Measurements from ENCODE around the gene PLAGL2. TPM values are rescaled to one million over a fixed set of nuclear protein-coding genes. Genes with fewer than 3 reads are reported as not detected.

The PLAGL2 gene
- total and polyA plus RNA-seq, 2 experiments from 2014 or later = 13.2 to 28.2 TPM

DNA sequence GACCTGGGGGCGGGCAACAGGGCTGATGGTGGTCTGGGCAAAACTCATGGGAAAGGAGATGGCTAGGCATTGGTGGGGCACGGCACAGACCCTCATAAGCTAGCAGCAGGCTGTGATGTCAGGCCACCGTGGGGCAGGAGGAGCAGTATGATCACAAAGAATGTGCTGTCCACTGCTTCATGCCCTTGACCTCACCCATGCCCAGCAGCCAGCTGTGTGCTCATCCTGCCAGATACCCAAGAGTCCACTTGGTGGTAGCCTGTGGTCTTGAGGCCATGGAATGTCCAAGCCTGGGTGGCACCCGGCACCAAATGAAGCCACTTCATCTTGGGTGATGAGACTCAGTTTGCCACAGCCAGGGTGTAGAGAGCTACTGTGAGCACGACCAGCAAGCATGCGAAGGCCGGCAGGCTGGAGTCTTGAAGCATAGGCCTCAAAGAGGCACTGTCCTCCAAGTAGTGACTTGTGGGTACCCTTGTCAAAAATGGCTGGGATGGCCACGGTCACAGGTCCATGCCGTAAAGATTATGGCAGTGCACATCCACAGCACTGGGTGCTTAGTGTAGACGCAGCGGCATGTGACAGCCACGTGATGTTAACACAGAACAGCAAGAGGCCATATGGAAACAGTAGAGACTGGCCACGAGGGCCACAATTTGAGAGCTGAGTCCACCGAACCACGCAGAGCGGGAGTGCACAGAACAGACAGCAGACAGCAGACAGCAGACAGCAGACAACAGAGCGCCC lies 19.0 kb downstream of the PLAGL2 start:
- H3K4me3 Mint-ChIP-seq = peak overlapping the region; percentile 57
- no peaks in the 10 kb centered on the region for H3K36me3 ChIP-seq (ENCODE audit: insufficient read depth)
- H3K4me1 ChIP-seq (ENCODE audit: insufficient read depth) = peaks cover 18% of the 10 kb centered on the region
- H3K4me2 ChIP-seq = peak overlapping the region; percentile 100
- H3K4me1 Mint-ChIP-seq = peaks cover 19% of the 10 kb centered on the region
- H3K27ac ChIP-seq (ENCODE audit: low read depth) = no peak overlapping the region
- peaks cover 8% of the 10 kb centered on the region for H3K79me2 ChIP-seq (replicated peaks; ENCODE audit: insufficient read depth)
- ATAC-seq (no peak), DNase-seq (ENCODE audit: low spot score) (no peak)
- peaks cover 8% of the 10 kb centered on the region; the same call in 2 of the 3 replicates for H3K36me3 Mint-ChIP-seq (ENCODE audit: low read depth)
- H3K27ac Mint-ChIP-seq = no peak overlapping the region
- H3K9me3 Mint-ChIP-seq = no peaks in the 10 kb centered on the region; the same call in 2 of the 3 replicates
- H3K4me3 ChIP-seq = peak overlapping the region; percentile 93; the same call in 1 of the 2 replicates
- no peaks in the 10 kb centered on the region for H3K27me3 ChIP-seq (ENCODE audit: insufficient read depth)
- TF ChIP-seq ZNF331 (CRISPR knock-in tag; IDR thresholded peaks at IDR 0.05; ENCODE audit: low read depth) (no peak), EZH2phosphoT487 (IDR thresholded peaks at IDR 0.05; ENCODE audit: unreplicated experiment) (no peak), CREB1 (CRISPR knock-in tag; IDR thresholded peaks at IDR 0.05; ENCODE audit: low read depth) (no peak), JUNB (IDR thresholded peaks at IDR 0.05; ENCODE audit: unreplicated experiment) (no peak)
- TF ChIP-seq, protein P1, sequence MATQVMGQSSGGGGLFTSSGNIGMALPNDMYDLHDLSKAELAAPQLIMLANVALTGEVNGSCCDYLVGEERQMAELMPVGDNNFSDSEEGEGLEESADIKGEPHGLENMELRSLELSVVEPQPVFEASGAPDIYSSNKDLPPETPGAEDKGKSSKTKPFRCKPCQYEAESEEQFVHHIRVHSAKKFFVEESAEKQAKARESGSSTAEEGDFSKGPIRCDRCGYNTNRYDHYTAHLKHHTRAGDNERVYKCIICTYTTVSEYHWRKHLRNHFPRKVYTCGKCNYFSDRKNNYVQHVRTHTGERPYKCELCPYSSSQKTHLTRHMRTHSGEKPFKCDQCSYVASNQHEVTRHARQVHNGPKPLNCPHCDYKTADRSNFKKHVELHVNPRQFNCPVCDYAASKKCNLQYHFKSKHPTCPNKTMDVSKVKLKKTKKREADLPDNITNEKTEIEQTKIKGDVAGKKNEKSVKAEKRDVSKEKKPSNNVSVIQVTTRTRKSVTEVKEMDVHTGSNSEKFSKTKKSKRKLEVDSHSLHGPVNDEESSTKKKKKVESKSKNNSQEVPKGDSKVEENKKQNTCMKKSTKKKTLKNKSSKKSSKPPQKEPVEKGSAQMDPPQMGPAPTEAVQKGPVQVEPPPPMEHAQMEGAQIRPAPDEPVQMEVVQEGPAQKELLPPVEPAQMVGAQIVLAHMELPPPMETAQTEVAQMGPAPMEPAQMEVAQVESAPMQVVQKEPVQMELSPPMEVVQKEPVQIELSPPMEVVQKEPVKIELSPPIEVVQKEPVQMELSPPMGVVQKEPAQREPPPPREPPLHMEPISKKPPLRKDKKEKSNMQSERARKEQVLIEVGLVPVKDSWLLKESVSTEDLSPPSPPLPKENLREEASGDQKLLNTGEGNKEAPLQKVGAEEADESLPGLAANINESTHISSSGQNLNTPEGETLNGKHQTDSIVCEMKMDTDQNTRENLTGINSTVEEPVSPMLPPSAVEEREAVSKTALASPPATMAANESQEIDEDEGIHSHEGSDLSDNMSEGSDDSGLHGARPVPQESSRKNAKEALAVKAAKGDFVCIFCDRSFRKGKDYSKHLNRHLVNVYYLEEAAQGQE (IDR thresholded peaks at IDR 0.05; ENCODE audit: unreplicated experiment) = no peak
- H4K20me1 ChIP-seq (replicated peaks; ENCODE audit: insufficient read depth) = peaks cover 23% of the 10 kb centered on the region
- H3K27me3 Mint-ChIP-seq (ENCODE audit: insufficient read depth, low read depth, poor library complexity) = peaks cover 10% of the 10 kb centered on the region
- peaks cover 45% of the 10 kb centered on the region for H3F3A ChIP-seq (replicated peaks; ENCODE audit: low read depth)
- H3K9me2 ChIP-seq (ENCODE audit: insufficient read depth) = no peaks in the 10 kb centered on the region
- no peak overlapping the region for H2AFZ ChIP-seq

DNA sequence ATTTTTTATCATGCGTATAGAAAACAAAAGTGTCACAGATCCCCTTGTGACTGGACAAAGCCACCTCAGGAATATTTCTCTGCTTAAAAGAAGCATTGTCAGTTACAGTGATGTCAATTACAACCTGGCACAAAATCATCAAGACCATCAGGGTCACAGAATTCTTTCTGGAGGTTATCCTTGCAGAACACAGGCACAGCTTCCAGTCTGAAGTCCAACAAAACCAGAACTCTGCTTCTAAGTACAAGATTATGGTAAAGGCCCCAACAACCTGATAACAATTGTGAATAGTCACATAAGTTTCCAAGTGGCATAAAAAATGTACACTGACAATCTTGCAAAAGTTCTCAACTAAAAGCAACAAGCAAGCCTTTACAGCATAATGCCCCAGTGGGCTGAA lies 21.0 kb downstream of the PLAGL2 start:
- Mint-ChIP-seq H3K27me3 (ENCODE audit: insufficient read depth, low read depth, poor library complexity) (peaks cover 8% of the 10 kb centered on the region), H3K4me1 (peaks cover 18% of the 10 kb centered on the region), H3K4me3 (no peak overlapping the region), H3K9me3 (no peaks in the 10 kb centered on the region; the same call in 2 of the 3 replicates), H3K36me3 (ENCODE audit: low read depth) (peaks cover 8% of the 10 kb centered on the region; the same call in 2 of the 3 replicates), H3K27ac (no peak overlapping the region)
- no peak overlapping the region for H3K4me3 ChIP-seq
- no peaks in the 10 kb centered on the region for H3K27me3 ChIP-seq (ENCODE audit: insufficient read depth)
- no peak overlapping the region for H3K4me2 ChIP-seq
- H3F3A ChIP-seq (replicated peaks; ENCODE audit: low read depth) = peaks cover 29% of the 10 kb centered on the region
- H3K4me1 ChIP-seq (ENCODE audit: insufficient read depth) = peaks cover 18% of the 10 kb centered on the region
- no peaks in the 10 kb centered on the region for H3K36me3 ChIP-seq (ENCODE audit: insufficient read depth)
- ATAC-seq (no peak), DNase-seq (ENCODE audit: low spot score) (no peak)
- H3K79me2 ChIP-seq (replicated peaks; ENCODE audit: insufficient read depth) = peaks cover 8% of the 10 kb centered on the region
- peaks cover 4% of the 10 kb centered on the region; the same call in 1 of the 2 replicates for H3K9me2 ChIP-seq (ENCODE audit: insufficient read depth)
- H3K27ac ChIP-seq (ENCODE audit: low read depth) = no peak overlapping the region
- peaks cover 8% of the 10 kb centered on the region for H4K20me1 ChIP-seq (replicated peaks; ENCODE audit: insufficient read depth)
- no peak overlapping the region for H2AFZ ChIP-seq
- TF ChIP-seq POLR2AphosphoS5 (IDR thresholded peaks at IDR 0.05; ENCODE audit: low read depth) (no peak), JUNB (IDR thresholded peaks at IDR 0.05; ENCODE audit: unreplicated experiment) (no peak), STAT1 (IDR thresholded peaks at IDR 0.05; ENCODE audit: unreplicated experiment) (no peak), CTCF (conservative IDR thresholded peaks at IDR 0.05; ENCODE audit: low read depth in 2 of 2) (no peak), CREB1 (CRISPR knock-in tag; IDR thresholded peaks at IDR 0.05; ENCODE audit: low read depth) (no peak), EZH2 (IDR thresholded peaks at IDR 0.05; ENCODE audit: low read depth, unreplicated experiment) (no peak), ZNF114 (CRISPR knock-in tag; IDR thresholded peaks at IDR 0.05) (no peak)
- TF ChIP-seq, protein P1 (IDR thresholded peaks at IDR 0.05; ENCODE audit: unreplicated experiment) = no peak
- TF ChIP-seq, protein P2, sequence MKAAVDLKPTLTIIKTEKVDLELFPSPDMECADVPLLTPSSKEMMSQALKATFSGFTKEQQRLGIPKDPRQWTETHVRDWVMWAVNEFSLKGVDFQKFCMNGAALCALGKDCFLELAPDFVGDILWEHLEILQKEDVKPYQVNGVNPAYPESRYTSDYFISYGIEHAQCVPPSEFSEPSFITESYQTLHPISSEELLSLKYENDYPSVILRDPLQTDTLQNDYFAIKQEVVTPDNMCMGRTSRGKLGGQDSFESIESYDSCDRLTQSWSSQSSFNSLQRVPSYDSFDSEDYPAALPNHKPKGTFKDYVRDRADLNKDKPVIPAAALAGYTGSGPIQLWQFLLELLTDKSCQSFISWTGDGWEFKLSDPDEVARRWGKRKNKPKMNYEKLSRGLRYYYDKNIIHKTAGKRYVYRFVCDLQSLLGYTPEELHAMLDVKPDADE (IDR thresholded peaks at IDR 0.05) = no peak

Data from GM23338 (cell line).